Nasal cavity respiratory epithelium epithelial cell of viscerocranial mucosa (primary cell): Measurements from ENCODE around the gene SSX4. TPM values are rescaled to one million over a fixed set of nuclear protein-coding genes. Genes with fewer than 3 reads are reported as not detected.

Experiments used
- total RNA-seq: library from RNA; depleted of rRNA; stranded (reverse); fragments of >200 nt; gene quantifications from 2 replicates; pipeline ENCODE4 v1.2.3, GENCODE V29; 2014

The SSX4 gene, protein sequence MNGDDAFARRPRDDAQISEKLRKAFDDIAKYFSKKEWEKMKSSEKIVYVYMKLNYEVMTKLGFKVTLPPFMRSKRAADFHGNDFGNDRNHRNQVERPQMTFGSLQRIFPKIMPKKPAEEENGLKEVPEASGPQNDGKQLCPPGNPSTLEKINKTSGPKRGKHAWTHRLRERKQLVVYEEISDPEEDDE
- total RNA-seq: not detected in 2 replicates

GRCh38 chrX:48383239-48383638 lies at the start of gene SSX4:
Gene SSX4 (plus strand): TSS chrX:48383539. CDS start chrX:48384054, 515 bp downstream.

GRCh38 chrX:48356315-48357094 lies 26.8 kb upstream of the SSX4 start, which contains the start of gene SSX3:
Gene SSX3 (minus strand): TSS chrX:48356703. CDS start chrX:48355249, 1,454 bp downstream.

DNA sequence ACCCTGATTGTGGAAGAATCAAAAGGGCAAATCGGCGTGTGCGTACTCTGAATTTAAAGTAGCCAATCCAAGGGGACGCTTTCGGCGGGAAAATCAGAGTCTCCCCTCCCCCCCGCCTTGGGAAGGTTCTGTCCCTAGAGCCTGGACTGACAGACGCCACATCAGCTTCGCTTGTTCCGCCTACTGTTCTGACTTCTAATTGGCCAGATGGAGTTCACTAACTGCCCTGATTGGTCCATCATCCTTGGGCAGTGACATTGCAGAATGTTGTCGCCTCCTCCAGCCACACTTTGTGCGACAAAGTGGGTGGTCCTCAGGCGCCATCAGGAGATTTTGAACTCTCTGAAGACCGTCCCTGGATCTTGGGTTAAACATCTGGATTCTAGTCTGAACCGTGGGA lies 28.5 kb downstream of the SSX4 start, which contains the start of gene SSX4B:
SSX4B (minus strand) TSS at position 101 of the 400 bp plus-strand sequence. CDS start 588 bp downstream, outside the sequence.

Other genes with a start within 250 kb of the SSX4 start
- gene SSX5, start 186.7 kb upstream of the SSX4 start, total RNA-seq: not detected in 2 replicates
- not detected in 2 replicates for gene SSX1, start 128.1 kb upstream of the SSX4 start, total RNA-seq
- not detected in 2 replicates for gene SSX3, start 26.8 kb upstream of the SSX4 start, total RNA-seq
- gene SSX4B, start 28.4 kb downstream of the SSX4 start, total RNA-seq: not detected in 2 replicates
- 150 and 165 TPM in 2 replicates for gene SLC38A5, start 86.7 kb downstream of the SSX4 start, total RNA-seq
- 96.5 and 138 TPM in 2 replicates for gene FTSJ1, start 92.7 kb downstream of the SSX4 start, total RNA-seq
- 26.0 and 52.5 TPM in 2 replicates for gene PORCN, start 125.5 kb downstream of the SSX4 start, total RNA-seq
- gene EBP, start 138.3 kb downstream of the SSX4 start, total RNA-seq: 71.2 and 103 TPM in 2 replicates
- gene TBC1D25, start 156.2 kb downstream of the SSX4 start, total RNA-seq: 6.2 and 10.7 TPM in 2 replicates
- 46.5 and 127 TPM in 2 replicates for gene RBM3, start 190.9 kb downstream of the SSX4 start, total RNA-seq
- 91.7 and 106 TPM in 2 replicates for gene WDR13, start 214.0 kb downstream of the SSX4 start, total RNA-seq